GM23248 (cell line): ENCODE measurements around the gene MKS1. TPM values are rescaled to one million over a fixed set of nuclear protein-coding genes. Genes with fewer than 3 reads are reported as not detected.

Experiments
- DNase-seq: peaks from one replicate; pipeline ENCODE4 v3.0.0-alpha.2; 2015
- H2AFZ ChIP-seq: fragments of 200-600 bp; sonication (generic); 2 replicates; pipeline ENCODE4 v1.6.1; 2016; ENCODE audit warnings: antibody characterized with exemption
- H3F3A ChIP-seq: fragments of 200-600 bp; sonication (generic); 2 replicates; pipeline ENCODE4 v1.6.1; 2016; ENCODE audit warnings: mild to moderate bottlenecking, antibody characterized with exemption, mixed run types; ENCODE audit not compliant: insufficient read depth
- H3K27ac ChIP-seq: fragments of 200-600 bp; sonication (generic); 2 replicates; pipeline ENCODE4 v1.5.1; 2016; ENCODE audit warnings: mild to moderate bottlenecking
- H3K27me3 ChIP-seq: fragments of 200-600 bp; sonication (generic); replicated peaks from 2 replicates; pipeline ENCODE4 v1.6.1; 2016; ENCODE audit warnings: mild to moderate bottlenecking; ENCODE audit not compliant: insufficient read depth
- H3K36me3 ChIP-seq: fragments of 200-600 bp; sonication (generic); 2 replicates; pipeline ENCODE4 v1.6.1; 2016; ENCODE audit warnings: low read depth, mild to moderate bottlenecking
- H3K4me1 ChIP-seq: fragments of 200-600 bp; sonication (generic); 2 replicates; pipeline ENCODE4 v1.6.1; 2016; ENCODE audit warnings: mild to moderate bottlenecking; ENCODE audit not compliant: insufficient read depth
- H3K4me2 ChIP-seq: fragments of 200-600 bp; sonication (generic); one replicate; pipeline ENCODE4 v1.6.1; 2016; ENCODE audit warnings: mild to moderate bottlenecking; ENCODE audit not compliant: unreplicated experiment
- H3K4me3 ChIP-seq: fragments of 200-600 bp; sonication (generic); 2 replicates; pipeline ENCODE4 v1.5.1; 2016; ENCODE audit warnings: mild to moderate bottlenecking
- H3K79me2 ChIP-seq: fragments of 200-600 bp; sonication (generic); 2 replicates; pipeline ENCODE4 v1.6.1; 2016; ENCODE audit warnings: mild to moderate bottlenecking; ENCODE audit not compliant: insufficient read depth
- H3K9ac ChIP-seq: fragments of 200-600 bp; sonication (generic); 2 replicates; pipeline ENCODE4 v1.6.1; 2016; ENCODE audit warnings: mild to moderate bottlenecking
- H3K9me2 ChIP-seq: fragments of 200-600 bp; sonication (generic); 2 replicates; pipeline ENCODE4 v1.6.1; 2016; ENCODE audit warnings: mixed run types, mild to moderate bottlenecking, moderate library complexity; ENCODE audit not compliant: insufficient read depth
- H3K9me3 ChIP-seq: fragments of 200-600 bp; sonication (generic); one replicate; pipeline ENCODE4 v1.6.1; 2017; ENCODE audit warnings: low read depth
- H4K20me1 ChIP-seq: fragments of 200-600 bp; sonication (generic); 2 replicates; pipeline ENCODE4 v1.6.0; 2016; ENCODE audit not compliant: insufficient read depth
- EZH2 ChIP-seq: fragments of 200-600 bp; sonication (generic); IDR thresholded peaks from 2 replicates; pipeline ENCODE4 v1.6.1; 2018; ENCODE audit warnings: antibody characterized with exemption, mild to moderate bottlenecking; ENCODE audit not compliant: insufficient read depth, poor library complexity, severe bottlenecking
- EZH2phosphoT487 ChIP-seq: fragments of 200-600 bp; sonication (generic); IDR thresholded peaks from 2 replicates; pipeline ENCODE4 v1.6.1; 2018; ENCODE audit warnings: antibody characterized with exemption, moderate library complexity, mild to moderate bottlenecking, low read depth; ENCODE audit not compliant: insufficient read depth
- WGBS, 2 experiments: methylation state at CpG; one replicate each; pipeline ENCODE4 v1.1.6; 2015 to 2017; ENCODE audit warnings: low lambda C conversion rate in 2 of 2, low coverage in 1 of 2; ENCODE audit errors: missing lambda C conversion rate in 2 of 2; 5-methylcytosine and 5-hydroxymethylcytosine counted together
- in situ Hi-C: fragments of 300-500 bp; cut with MboI; formaldehyde crosslinking; loops from 2 replicates; pipeline ENCODE4 v1.15.0; 2020
- polyA plus RNA-seq: library from polyadenylated mRNA; unstranded; fragments of >200 nt; fragmentation: Nextera tagmentation; extraction: Ambion mirVana; gene quantifications from 2 replicates; pipeline ENCODE4 v1.2.1, GENCODE V29; 2016
- total RNA-seq: library from RNA; depleted of rRNA; stranded (reverse); fragments of >200 nt; shearing (Covaris generic); gene quantifications from 2 replicates; pipeline ENCODE4 v1.2.3, GENCODE V29; 2014

MKS1 gene
- total and polyA plus RNA-seq, 2 experiments from 2014 or later = 14.1 to 15.3 TPM

DNA sequence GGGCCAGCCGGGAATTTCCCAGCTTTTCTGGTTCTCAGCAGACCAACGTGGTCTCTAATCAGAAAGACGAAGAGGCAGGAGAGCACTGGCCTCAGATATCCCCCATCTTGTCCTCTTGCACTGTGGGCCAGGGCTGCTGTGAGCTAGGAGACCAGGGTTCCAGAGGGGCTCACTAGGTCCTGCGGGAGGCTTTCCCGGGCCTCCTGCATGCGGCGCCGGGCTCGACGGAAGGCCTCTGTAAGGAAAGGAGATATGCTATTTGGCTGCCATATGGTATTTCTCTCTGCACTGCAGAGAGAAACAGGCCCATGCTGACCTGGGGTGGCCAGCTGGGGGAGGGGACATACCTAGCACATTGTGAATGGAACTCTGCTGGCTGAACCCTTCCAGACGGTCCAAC, 13.1 kb downstream of the MKS1 start:
- Histone ChIP-seq H2AFZ (no peak overlapping the region), H3F3A (no peaks in the 10 kb centered on the region), H3K4me1 (no peaks in the 10 kb centered on the region), H3K9me3 (no peaks in the 10 kb centered on the region), H3K4me3 (no peak overlapping the region), H3K9ac (no peak overlapping the region), H3K27me3 (no peaks in the 10 kb centered on the region), H3K79me2 (no peaks in the 10 kb centered on the region), H3K27ac (no peak overlapping the region), H3K36me3 (no peaks in the 10 kb centered on the region), H4K20me1 (no peaks in the 10 kb centered on the region), H3K9me2 (no peaks in the 10 kb centered on the region), H3K4me2 (no peak overlapping the region)
- no peak for DNase-seq
- in situ Hi-C loops = no loop called here
- WGBS, 2 experiments = 90 to 93% methylated on average over 10 to 11 of the region's 11 CpGs
- TF ChIP-seq EZH2 = no peak
- TF ChIP-seq EZH2phosphoT487 = no peak

DNA sequence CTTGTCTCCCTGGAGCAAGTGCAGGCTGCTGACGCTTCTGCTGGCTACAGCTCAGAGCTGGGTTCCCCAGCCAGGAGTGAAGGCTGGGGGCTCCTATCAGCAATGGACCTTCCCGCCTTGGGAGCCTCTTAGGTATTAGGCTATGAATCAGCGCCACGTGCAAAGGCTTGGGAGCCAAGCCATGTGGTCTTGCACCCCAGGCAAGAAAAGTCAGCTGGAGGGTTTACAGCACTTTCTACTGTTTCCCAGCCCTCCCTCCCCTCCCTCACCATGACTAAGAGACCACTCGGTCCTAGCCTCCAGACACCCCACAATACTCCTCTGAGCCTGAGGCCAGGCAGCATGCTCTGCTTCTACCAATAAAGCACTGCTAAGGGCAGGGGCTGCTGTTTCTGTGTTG, 14.3 kb downstream of the MKS1 start:
- Histone ChIP-seq H3K4me3 (no peak overlapping the region), H4K20me1 (no peaks in the 10 kb centered on the region), H3K9ac (no peak overlapping the region), H3K36me3 (no peaks in the 10 kb centered on the region), H3K9me3 (no peaks in the 10 kb centered on the region), H3F3A (no peaks in the 10 kb centered on the region), H3K27ac (no peak overlapping the region), H3K27me3 (no peaks in the 10 kb centered on the region), H3K9me2 (no peaks in the 10 kb centered on the region), H2AFZ (no peak overlapping the region), H3K4me2 (no peak overlapping the region), H3K79me2 (no peaks in the 10 kb centered on the region), H3K4me1 (no peaks in the 10 kb centered on the region)
- 80 to 83% methylated on average over 5 of the region's 5 CpGs for WGBS, 2 experiments
- DNase-seq = no peak
- in situ Hi-C loops = no loop called here
- TF ChIP-seq EZH2 (no peak), EZH2phosphoT487 (no peak)

DNA sequence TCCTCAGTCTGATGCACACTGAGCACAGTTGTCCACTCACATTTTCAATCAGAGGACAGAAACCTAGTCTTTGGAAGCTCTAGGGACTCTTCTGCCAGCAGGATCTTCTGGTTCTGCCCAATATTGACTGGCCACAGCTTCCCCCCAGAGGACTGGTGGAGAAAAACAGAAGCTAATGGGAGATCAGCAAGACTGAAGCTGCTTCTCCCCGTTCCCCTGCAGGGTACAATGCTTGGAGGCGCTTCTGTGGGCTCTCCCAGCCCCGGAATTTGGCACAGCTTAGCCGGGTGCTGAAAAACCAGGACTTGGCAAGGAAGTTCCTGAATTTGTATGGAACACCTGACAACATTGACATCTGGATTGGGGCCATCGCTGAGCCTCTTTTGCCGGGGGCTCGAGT, 16.2 kb downstream of the MKS1 start:
- Histone ChIP-seq H3K27ac (no peak overlapping the region), H3K4me2 (no peak overlapping the region), H3K9ac (no peak overlapping the region), H2AFZ (no peak overlapping the region), H4K20me1 (no peaks in the 10 kb centered on the region), H3F3A (no peaks in the 10 kb centered on the region), H3K4me3 (no peak overlapping the region), H3K36me3 (no peaks in the 10 kb centered on the region), H3K4me1 (no peaks in the 10 kb centered on the region), H3K9me2 (no peaks in the 10 kb centered on the region), H3K79me2 (no peaks in the 10 kb centered on the region), H3K9me3 (no peaks in the 10 kb centered on the region), H3K27me3 (0 out of 2 replicates have a peak, but pooled peaks cover 4% of the 10 kb centered on the region)
- whole genome bisulfite sequencing, 2 experiments = 47 to 62% methylated on average over 7 of the region's 7 CpGs
- in situ Hi-C loops = no loop called here
- no peak for DNase-seq
- no peak for TF ChIP-seq EZH2phosphoT487
- TF ChIP-seq EZH2 = no peak

DNA sequence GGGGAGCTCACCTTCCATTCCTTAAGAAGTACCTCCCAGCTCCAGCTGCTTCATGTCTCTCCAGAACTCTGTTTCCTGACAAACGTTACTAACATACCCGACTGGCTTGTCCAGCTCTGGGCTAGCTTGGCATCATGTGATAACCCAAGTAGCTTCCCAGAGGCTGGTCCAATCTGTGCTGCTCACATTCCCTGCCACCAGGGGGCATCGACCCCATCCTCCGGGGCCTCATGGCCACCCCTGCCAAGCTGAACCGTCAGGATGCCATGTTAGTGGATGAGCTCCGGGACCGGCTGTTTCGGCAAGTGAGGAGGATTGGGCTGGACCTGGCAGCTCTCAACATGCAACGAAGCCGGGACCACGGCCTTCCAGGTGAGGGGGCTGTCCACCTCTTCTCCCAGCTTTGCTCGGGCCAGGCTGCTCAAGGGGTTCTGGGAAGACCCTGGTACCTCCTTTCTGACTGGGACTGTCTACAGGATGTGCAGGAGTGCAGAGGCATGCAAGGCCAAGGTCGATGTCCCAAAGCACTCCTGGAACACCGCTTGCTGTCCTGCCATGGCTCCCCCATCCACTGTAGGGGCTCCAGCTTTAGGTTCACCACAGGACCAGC, 18.9 kb downstream of the MKS1 start:
- Histone ChIP-seq H3K27ac (no peak overlapping the region), H3K9me2 (no peaks in the 10 kb centered on the region), H3K4me2 (no peak overlapping the region), H3K9me3 (no peaks in the 10 kb centered on the region), H3K36me3 (no peaks in the 10 kb centered on the region), H4K20me1 (no peaks in the 10 kb centered on the region), H2AFZ (no peak overlapping the region), H3K4me1 (no peaks in the 10 kb centered on the region), H3K27me3 (peaks cover 18% of the 10 kb centered on the region; the same call in 1 of the 2 replicates), H3F3A (no peaks in the 10 kb centered on the region), H3K79me2 (no peaks in the 10 kb centered on the region), H3K9ac (no peak overlapping the region), H3K4me3 (no peak overlapping the region)
- TF ChIP-seq EZH2 = no peak
- TF ChIP-seq EZH2phosphoT487 = no peak
- peak; percentile 64 for DNase-seq
- in situ Hi-C loops = no loop called here
- 34 to 42% methylated on average over 14 of the region's 14 CpGs for WGBS, 2 experiments
